GM23338 (cell line): ENCODE results near the gene GAREM1.

Experiments
- CREB1 ChIP-seq: fragments of 250-450 bp; sonication (Bioruptor Pico); IDR thresholded peaks from 2 replicates; pipeline ENCODE4 v1.5.0; 2020; ENCODE audit warnings: low read depth, mild to moderate bottlenecking, moderate library complexity
- CTCF ChIP-seq, 2 experiments: fragments of 200-600 bp in 1 of 2; sonication (generic) in 1 of 2; conservative IDR thresholded peaks; 2 replicates each; pipeline versions ENCODE4 v1.5.1 to v1.6.1; 2016 to 2017; ENCODE audit warnings: antibody characterized with exemption in 2 of 2, low read depth in 2 of 2, mild to moderate bottlenecking in 2 of 2, moderate library complexity in 1 of 2
- EZH2 ChIP-seq: fragments of 200-600 bp; sonication (generic); IDR thresholded peaks from one replicate; pipeline ENCODE4 v1.8.0; 2017; ENCODE audit warnings: antibody characterized with exemption, mild to moderate bottlenecking, low read depth; ENCODE audit not compliant: unreplicated experiment
- REST ChIP-seq: IDR thresholded peaks from one replicate; pipeline ENCODE4 v1.6.1; 2018; ENCODE audit warnings: antibody characterized with exemption; ENCODE audit not compliant: unreplicated experiment
- STAT1 ChIP-seq: IDR thresholded peaks from one replicate; pipeline ENCODE4 v1.6.1; 2016; ENCODE audit warnings: antibody characterized with exemption; ENCODE audit not compliant: unreplicated experiment
- TF ChIP-seq, protein P1 (sequence below): IDR thresholded peaks from 2 replicates; pipeline ENCODE4 v1.6.1; 2016; ENCODE audit warnings: antibody characterized with exemption

DNA sequence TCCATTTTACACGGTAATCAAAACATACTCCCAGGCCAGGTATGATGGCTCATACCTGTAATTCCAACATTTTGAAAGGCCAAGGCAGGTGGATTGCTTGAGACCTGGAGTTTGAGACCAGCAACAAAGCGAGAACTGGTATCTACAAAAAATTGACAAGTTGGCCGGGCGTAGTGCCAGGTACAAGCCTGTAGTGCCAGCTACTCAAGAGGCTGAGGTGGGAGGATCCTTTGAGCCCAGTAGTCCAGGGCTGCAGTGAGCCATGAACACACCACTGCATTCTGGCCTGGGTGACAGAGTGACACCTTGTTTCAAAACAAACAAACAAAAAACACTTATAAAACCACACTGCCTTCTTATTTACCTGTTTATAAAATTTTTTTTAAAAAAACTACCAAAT, 80.8 kb downstream of the GAREM1 start:
- TF ChIP-seq REST: no peak
- no peak for TF ChIP-seq CTCF (conservative IDR thresholded peaks at IDR 0.05; ENCODE audit: low read depth in 2 of 2)
- TF ChIP-seq, protein P1, sequence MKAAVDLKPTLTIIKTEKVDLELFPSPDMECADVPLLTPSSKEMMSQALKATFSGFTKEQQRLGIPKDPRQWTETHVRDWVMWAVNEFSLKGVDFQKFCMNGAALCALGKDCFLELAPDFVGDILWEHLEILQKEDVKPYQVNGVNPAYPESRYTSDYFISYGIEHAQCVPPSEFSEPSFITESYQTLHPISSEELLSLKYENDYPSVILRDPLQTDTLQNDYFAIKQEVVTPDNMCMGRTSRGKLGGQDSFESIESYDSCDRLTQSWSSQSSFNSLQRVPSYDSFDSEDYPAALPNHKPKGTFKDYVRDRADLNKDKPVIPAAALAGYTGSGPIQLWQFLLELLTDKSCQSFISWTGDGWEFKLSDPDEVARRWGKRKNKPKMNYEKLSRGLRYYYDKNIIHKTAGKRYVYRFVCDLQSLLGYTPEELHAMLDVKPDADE: no peak
- no peak for TF ChIP-seq CREB1 (CRISPR knock-in tag)
- no peak for TF ChIP-seq EZH2
- TF ChIP-seq STAT1: no peak
